Activated CD8-positive, alpha-beta memory T cell treated with anti-CD3 and anti-CD28 coated beads for 1 hour (primary cell): ENCODE results near the gene POC1B.

Experiments used
- DNase-seq, 2 donors: peaks; one replicate each; pipeline ENCODE4 v3.0.0-alpha.2; 2020; ENCODE audit warnings: low read depth in 1 of 2; ENCODE audit errors: extremely low read depth in 1 of 2

POC1B gene

GRCh38 chr12:89424389-89424788 is 101.5 kb downstream of the POC1B start:
- DNase-seq, result no peak

GRCh38 chr12:89421092-89421835 is 104.6 kb downstream of the POC1B start:
- no peak for DNase-seq

- no peak for DNase-seq
These were observed 107.5 kb downstream of the POC1B start for GRCh38 chr12:89418228-89418910.

GRCh38 chr12:89417246-89417977 is 108.4 kb downstream of the POC1B start:
- no peak for DNase-seq

GRCh38 chr12:89416049-89416792 is 109.6 kb downstream of the POC1B start:
- DNase-seq, result no peak

- no peak for DNase-seq
These were observed 111.0 kb downstream of the POC1B start for GRCh38 chr12:89414851-89415250.

GRCh38 chr12:89414322-89414721 is 111.5 kb downstream of the POC1B start:
- DNase-seq, result no peak

- DNase-seq, result no peak
These were observed 112.6 kb downstream of the POC1B start for GRCh38 chr12:89413234-89413633.

GRCh38 chr12:89412665-89413064 is 113.2 kb downstream of the POC1B start:
- DNase-seq, result no peak

- DNase-seq, result no peak
These were observed 114.0 kb downstream of the POC1B start for GRCh38 chr12:89411846-89412245.

GRCh38 chr12:89411234-89411633 is 114.6 kb downstream of the POC1B start:
- DNase-seq, result no peak

- no peak for DNase-seq
These were observed 120.1 kb downstream of the POC1B start for GRCh38 chr12:89405626-89406345.

GRCh38 chr12:89401433-89402058 is 124.3 kb downstream of the POC1B start:
- DNase-seq, result no peak

- no peak for DNase-seq
These were observed 125.4 kb downstream of the POC1B start for GRCh38 chr12:89400415-89400814.

- no peak for DNase-seq
These were observed 130.1 kb downstream of the POC1B start for GRCh38 chr12:89395712-89396111.

GRCh38 chr12:89393551-89394121 is 132.2 kb downstream of the POC1B start:
- no peak for DNase-seq

- no peak for DNase-seq
These were observed 133.5 kb downstream of the POC1B start for GRCh38 chr12:89392391-89392790.

GRCh38 chr12:89391726-89392336 is 134.0 kb downstream of the POC1B start:
- DNase-seq, result no peak
